Activated naive CD8-positive, alpha-beta T cell treated with anti-CD3 and anti-CD28 coated beads for 36 hours (primary cell): ENCODE data around the gene DYNC1I1. TPM values are rescaled to one million over a fixed set of nuclear protein-coding genes. Genes with fewer than 3 reads are reported as not detected.
A peak's percentile ranks its signal among the peaks of the same experiment; 100 is the strongest.

Experiments
- DNase-seq: peaks from one replicate; pipeline ENCODE4 v3.0.0; 2021
- H3K27ac Mint-ChIP-seq: one replicate; pipeline ENCODE4 v1.8.0; 2022; ENCODE audit warnings: mild to moderate bottlenecking, moderate library complexity, mixed read lengths
- H3K27me3 Mint-ChIP-seq: one replicate; pipeline ENCODE4 v1.8.0; 2022; ENCODE audit warnings: mild to moderate bottlenecking, mixed read lengths
- H3K36me3 Mint-ChIP-seq: one replicate; pipeline ENCODE4 v1.8.0; 2021; ENCODE audit warnings: mild to moderate bottlenecking, mixed read lengths
- H3K4me1 Mint-ChIP-seq: one replicate; pipeline ENCODE4 v1.8.0; 2021; ENCODE audit warnings: mixed read lengths
- H3K4me3 Mint-ChIP-seq: one replicate; pipeline ENCODE4 v1.8.0; 2022; ENCODE audit warnings: mild to moderate bottlenecking, moderate library complexity, mixed read lengths
- H3K9me3 Mint-ChIP-seq: one replicate; pipeline ENCODE4 v1.8.0; 2022; ENCODE audit warnings: mixed read lengths
- total RNA-seq, 2 experiments: library from RNA; stranded (reverse); gene quantifications; one replicate each; pipeline ENCODE4 v1.2.3, GENCODE V29; 2021

DYNC1I1 gene
- total RNA-seq, 2 experiments from 2014 or later = 0.10 TPM; not detected in 1

- no peaks in the 10 kb centered on the region for H3K9me3 Mint-ChIP-seq
- DNase-seq = no peak
- peaks cover 3% of the 10 kb centered on the region for H3K27me3 Mint-ChIP-seq
- no peak overlapping the region for H3K4me3 Mint-ChIP-seq
- no peaks in the 10 kb centered on the region for H3K36me3 Mint-ChIP-seq
- no peak overlapping the region for H3K27ac Mint-ChIP-seq
- H3K4me1 Mint-ChIP-seq = no peaks in the 10 kb centered on the region
These were observed 128.7 kb downstream of the DYNC1I1 start for GRCh38 chr7:95901006-95901405.

- DNase-seq = no peak
- no peaks in the 10 kb centered on the region for H3K36me3 Mint-ChIP-seq
- no peak overlapping the region for H3K4me3 Mint-ChIP-seq
- H3K9me3 Mint-ChIP-seq = no peaks in the 10 kb centered on the region
- no peak overlapping the region for H3K27ac Mint-ChIP-seq
- H3K27me3 Mint-ChIP-seq = peaks cover 4% of the 10 kb centered on the region
- H3K4me1 Mint-ChIP-seq = no peaks in the 10 kb centered on the region
These were observed 131.7 kb downstream of the DYNC1I1 start for GRCh38 chr7:95904099-95904498.

GRCh38 chr7:95905167-95905566 lies 132.8 kb downstream of the DYNC1I1 start:
- no peak overlapping the region for H3K4me3 Mint-ChIP-seq
- H3K27ac Mint-ChIP-seq = no peak overlapping the region
- no peak for DNase-seq
- H3K36me3 Mint-ChIP-seq = no peaks in the 10 kb centered on the region
- peaks cover 4% of the 10 kb centered on the region for H3K27me3 Mint-ChIP-seq
- no peaks in the 10 kb centered on the region for H3K4me1 Mint-ChIP-seq
- no peaks in the 10 kb centered on the region for H3K9me3 Mint-ChIP-seq

- Mint-ChIP-seq H3K36me3 (no peaks in the 10 kb centered on the region), H3K27ac (no peak overlapping the region), H3K4me1 (no peaks in the 10 kb centered on the region), H3K9me3 (no peaks in the 10 kb centered on the region), H3K4me3 (no peak overlapping the region), H3K27me3 (peaks cover 14% of the 10 kb centered on the region)
- no peak for DNase-seq
These were observed 134.5 kb downstream of the DYNC1I1 start for GRCh38 chr7:95906851-95907250.

- Mint-ChIP-seq H3K4me1 (no peaks in the 10 kb centered on the region), H3K36me3 (no peaks in the 10 kb centered on the region), H3K4me3 (no peak overlapping the region), H3K9me3 (no peaks in the 10 kb centered on the region), H3K27ac (no peak overlapping the region), H3K27me3 (peaks cover 14% of the 10 kb centered on the region)
- no peak for DNase-seq
These were observed 135.0 kb downstream of the DYNC1I1 start for GRCh38 chr7:95907337-95907736.

GRCh38 chr7:95908499-95908898 lies 136.1 kb downstream of the DYNC1I1 start:
- Mint-ChIP-seq H3K4me1 (no peaks in the 10 kb centered on the region), H3K36me3 (no peaks in the 10 kb centered on the region), H3K27ac (no peak overlapping the region), H3K27me3 (peaks cover 17% of the 10 kb centered on the region), H3K9me3 (no peaks in the 10 kb centered on the region), H3K4me3 (no peak overlapping the region)
- DNase-seq = no peak

GRCh38 chr7:95910341-95910740 lies 138.0 kb downstream of the DYNC1I1 start:
- Mint-ChIP-seq H3K27ac (no peak overlapping the region), H3K9me3 (no peaks in the 10 kb centered on the region), H3K27me3 (peaks cover 33% of the 10 kb centered on the region), H3K4me1 (no peaks in the 10 kb centered on the region), H3K4me3 (no peak overlapping the region), H3K36me3 (no peaks in the 10 kb centered on the region)
- DNase-seq = no peak

GRCh38 chr7:95915731-95916130 lies 143.4 kb downstream of the DYNC1I1 start:
- Mint-ChIP-seq H3K9me3 (no peaks in the 10 kb centered on the region), H3K4me3 (no peak overlapping the region), H3K36me3 (no peaks in the 10 kb centered on the region), H3K27ac (no peak overlapping the region), H3K4me1 (no peaks in the 10 kb centered on the region), H3K27me3 (peaks cover 41% of the 10 kb centered on the region)
- no peak for DNase-seq

GRCh38 chr7:95916573-95917297 lies 144.4 kb downstream of the DYNC1I1 start:
- Mint-ChIP-seq H3K4me3 (no peak overlapping the region), H3K9me3 (no peaks in the 10 kb centered on the region), H3K27me3 (peaks cover 37% of the 10 kb centered on the region), H3K27ac (no peak overlapping the region), H3K4me1 (no peaks in the 10 kb centered on the region), H3K36me3 (no peaks in the 10 kb centered on the region)
- DNase-seq = peak; percentile 52

GRCh38 chr7:95917634-95918033 lies 145.3 kb downstream of the DYNC1I1 start:
- H3K27ac Mint-ChIP-seq = no peak overlapping the region
- no peaks in the 10 kb centered on the region for H3K36me3 Mint-ChIP-seq
- no peaks in the 10 kb centered on the region for H3K9me3 Mint-ChIP-seq
- no peaks in the 10 kb centered on the region for H3K4me1 Mint-ChIP-seq
- no peak overlapping the region for H3K4me3 Mint-ChIP-seq
- peaks cover 38% of the 10 kb centered on the region for H3K27me3 Mint-ChIP-seq
- no peak for DNase-seq

GRCh38 chr7:95919556-95919955 lies 147.2 kb downstream of the DYNC1I1 start:
- Mint-ChIP-seq H3K27ac (no peak overlapping the region), H3K9me3 (no peaks in the 10 kb centered on the region), H3K4me1 (no peaks in the 10 kb centered on the region), H3K36me3 (no peaks in the 10 kb centered on the region), H3K27me3 (peaks cover 30% of the 10 kb centered on the region), H3K4me3 (no peak overlapping the region)
- DNase-seq = no peak

GRCh38 chr7:95921543-95921942 lies 149.2 kb downstream of the DYNC1I1 start:
- Mint-ChIP-seq H3K4me1 (no peaks in the 10 kb centered on the region), H3K27ac (no peak overlapping the region), H3K27me3 (peaks cover 23% of the 10 kb centered on the region), H3K36me3 (no peaks in the 10 kb centered on the region), H3K9me3 (no peaks in the 10 kb centered on the region), H3K4me3 (no peak overlapping the region)
- DNase-seq = no peak

- no peak for DNase-seq
- Mint-ChIP-seq H3K4me1 (no peaks in the 10 kb centered on the region), H3K27me3 (peaks cover 20% of the 10 kb centered on the region), H3K9me3 (no peaks in the 10 kb centered on the region), H3K4me3 (no peak overlapping the region), H3K36me3 (no peaks in the 10 kb centered on the region), H3K27ac (no peak overlapping the region)
These were observed 149.8 kb downstream of the DYNC1I1 start for GRCh38 chr7:95922191-95922590.

GRCh38 chr7:95925236-95925635 lies 152.9 kb downstream of the DYNC1I1 start:
- DNase-seq = no peak
- no peaks in the 10 kb centered on the region for H3K9me3 Mint-ChIP-seq

GRCh38 chr7:95925971-95926370 lies 153.6 kb downstream of the DYNC1I1 start:
- Mint-ChIP-seq H3K36me3 (no peaks in the 10 kb centered on the region), H3K4me1 (no peaks in the 10 kb centered on the region), H3K9me3 (no peaks in the 10 kb centered on the region), H3K27me3 (peaks cover 16% of the 10 kb centered on the region), H3K27ac (no peak overlapping the region), H3K4me3 (no peak overlapping the region)
- no peak for DNase-seq

More at GRCh38 chr7:95925236-95925635, 152.9 kb downstream of the DYNC1I1 start:
- H3K4me1 Mint-ChIP-seq = no peaks in the 10 kb centered on the region
- peaks cover 13% of the 10 kb centered on the region for H3K27me3 Mint-ChIP-seq
- no peaks in the 10 kb centered on the region for H3K36me3 Mint-ChIP-seq
- H3K27ac Mint-ChIP-seq = no peak overlapping the region
- no peak overlapping the region for H3K4me3 Mint-ChIP-seq

GRCh38 chr7:95927756-95928155 lies 155.4 kb downstream of the DYNC1I1 start:
- Mint-ChIP-seq H3K27me3 (peaks cover 14% of the 10 kb centered on the region), H3K4me1 (no peaks in the 10 kb centered on the region), H3K27ac (no peak overlapping the region), H3K36me3 (no peaks in the 10 kb centered on the region), H3K9me3 (no peaks in the 10 kb centered on the region), H3K4me3 (no peak overlapping the region)
- no peak for DNase-seq
